MCF 10A (cell line): ENCODE results near the gene CASTOR1. TPM values are rescaled to one million over a fixed set of nuclear protein-coding genes. Genes with fewer than 3 reads are reported as not detected.

Experiments
- BruUV-seq: library from RNA; stranded (reverse); fragments of 400-500 nt; replicated peaks from 2 replicates; lab custom pipeline; 2021; lab: Mats Ljungman, UMichigan
- CTCF ChIA-PET: fragments of 300-600 bp; sonication (Branson Sonifier 250); formaldehyde crosslinking; extraction: SDS; loops from one replicate; lab custom pipeline; 2021; ENCODE audit warnings: antibody characterized with exemption, inconsistent platforms; lab: Yijun Ruan, JAX
- POLR2A ChIA-PET: fragments of 300-600, 350-650 bp; sonication (Branson Sonifier 250); formaldehyde crosslinking; extraction: SDS; loops from one replicate; lab custom pipeline; 2020; ENCODE audit warnings: antibody characterized with exemption, inconsistent platforms; lab: Yijun Ruan, JAX
- DNase-seq: peaks from one replicate; pipeline ENCODE4 v3.0.0-alpha.2; 2018; ENCODE audit not compliant: unreplicated experiment
- H3K27ac Mint-ChIP-seq: one replicate; pipeline ENCODE4 v1.8.0; 2022; ENCODE audit warnings: mild to moderate bottlenecking, low read depth, mixed read lengths; ENCODE audit not compliant: unreplicated experiment
- H3K27me3 Mint-ChIP-seq: one replicate; pipeline ENCODE4 v1.8.0; 2022; ENCODE audit warnings: mixed read lengths; ENCODE audit not compliant: insufficient read depth, unreplicated experiment
- H3K36me3 Mint-ChIP-seq: one replicate; pipeline ENCODE4 v1.8.0; 2022; ENCODE audit warnings: mild to moderate bottlenecking, moderate library complexity, mixed read lengths; ENCODE audit not compliant: insufficient read depth, unreplicated experiment
- H3K4me1 Mint-ChIP-seq: one replicate; pipeline ENCODE4 v1.8.0; 2022; ENCODE audit warnings: mixed read lengths; ENCODE audit not compliant: insufficient read depth, unreplicated experiment
- H3K4me3 Mint-ChIP-seq: one replicate; pipeline ENCODE4 v1.8.0; 2022; ENCODE audit warnings: mild to moderate bottlenecking, moderate library complexity, mixed read lengths; ENCODE audit not compliant: unreplicated experiment
- H3K9me3 Mint-ChIP-seq: one replicate; pipeline ENCODE4 v1.8.0; 2022; ENCODE audit warnings: mixed read lengths; ENCODE audit not compliant: unreplicated experiment
- CTCF ChIP-seq: fragments of 200-600 bp; IDR thresholded peaks from one replicate; pipeline ENCODE4 v1.8.0; 2022; ENCODE audit warnings: antibody characterized with exemption, mild to moderate bottlenecking; ENCODE audit not compliant: unreplicated experiment
- intact Hi-C: fragments of 100-400 bp; cut with micrococcal nuclease; formaldehyde crosslinking; loops from 2 replicates; pipeline ENCODE4 v1.14.1; 2022
- total RNA-seq: library from RNA; stranded (reverse); gene quantifications from 2 replicates; pipeline ENCODE4 v1.2.3, GENCODE V29; 2022

Gene CASTOR1
- total RNA-seq, 1 experiment from 2014 or later: 1.2 TPM

- BruUV-seq: no TSS peak
- DNase-seq: no peak
- Mint-ChIP-seq H3K27ac (no peak overlapping the region), H3K36me3 (no peaks in the 10 kb centered on the region), H3K4me3 (no peak overlapping the region), H3K9me3 (no peaks in the 10 kb centered on the region), H3K4me1 (peaks cover 6% of the 10 kb centered on the region), H3K27me3 (no peaks in the 10 kb centered on the region)
- ChIA-PET POLR2A (interaction anchor here (1.2 kb wide), 1 partner anchor 72 kb away, joined by 3 read pairs; no protein-coding TSS in a partner anchor), CTCF (interaction anchor here (0.5 to 2.4 kb wide), 7 partner anchors 28 to 1075 kb away, joined by 3 to 12 read pairs (median 5); no protein-coding TSS in a partner anchor)
- TF ChIP-seq CTCF: no peak
- intact Hi-C loops: no loop called here
These were observed 29.0 kb downstream of the CASTOR1 start for GRCh38 chr22:30260276-30260675.

GRCh38 chr22:30254314-30254713 lies 35.0 kb downstream of the CASTOR1 start:
- CTCF ChIA-PET: interaction anchor here (1.2 kb wide), 1 partner anchor 26 kb away, joined by 4 read pairs; no protein-coding TSS in a partner anchor
- no peak overlapping the region for H3K4me3 Mint-ChIP-seq
- no peaks in the 10 kb centered on the region for H3K9me3 Mint-ChIP-seq
- no peaks in the 10 kb centered on the region for H3K36me3 Mint-ChIP-seq
- TF ChIP-seq CTCF: no peak
- intact Hi-C loops: no loop called here
- no peak overlapping the region for H3K27ac Mint-ChIP-seq
- H3K4me1 Mint-ChIP-seq: peaks cover 10% of the 10 kb centered on the region
- no peak for DNase-seq
- no TSS peak for BruUV-seq
- POLR2A ChIA-PET: no interaction called here
- no peaks in the 10 kb centered on the region for H3K27me3 Mint-ChIP-seq

- intact Hi-C loops: no loop called here
- BruUV-seq: no TSS peak
- ChIA-PET POLR2A (no interaction called here), CTCF (interaction anchor here (0.7 to 1.2 kb wide), 3 partner anchors 136 to 148 kb away, joined by 3 read pairs; no protein-coding TSS in a partner anchor)
- DNase-seq: no peak
- TF ChIP-seq CTCF: no peak
- H3K9me3 Mint-ChIP-seq: no peaks in the 10 kb centered on the region
- H3K27me3 Mint-ChIP-seq: no peaks in the 10 kb centered on the region
- H3K27ac Mint-ChIP-seq: no peak overlapping the region
- no peaks in the 10 kb centered on the region for H3K36me3 Mint-ChIP-seq
- no peak overlapping the region for H3K4me3 Mint-ChIP-seq
- peaks cover 12% of the 10 kb centered on the region for H3K4me1 Mint-ChIP-seq
These were observed 36.0 kb downstream of the CASTOR1 start for GRCh38 chr22:30253205-30253852.

- CTCF ChIA-PET: interaction anchor here (0.7 to 2.3 kb wide), 4 partner anchors 11 to 147 kb away, joined by 3 to 7 read pairs (median 3); no protein-coding TSS in a partner anchor
- peak; percentile 67 for DNase-seq
- intact Hi-C loops: no loop called here
- Mint-ChIP-seq H3K9me3 (no peaks in the 10 kb centered on the region), H3K36me3 (no peaks in the 10 kb centered on the region), H3K27ac (no peak overlapping the region), H3K4me3 (no peak overlapping the region), H3K27me3 (no peaks in the 10 kb centered on the region), H3K4me1 (peaks cover 17% of the 10 kb centered on the region)
- POLR2A ChIA-PET: no interaction called here
- no TSS peak for BruUV-seq
- no peak for TF ChIP-seq CTCF
These were observed 36.7 kb downstream of the CASTOR1 start for GRCh38 chr22:30252411-30253204.
